KMS-11 (cell line): ENCODE results near the gene SUSD6.

Experiments used
- H2AFZ ChIP-seq: fragments of 200-600 bp; sonication (generic); 2 replicates; pipeline ENCODE4 v1.6.1; 2016; ENCODE audit warnings: antibody characterized with exemption, mixed run types, low read depth
- H3K27ac ChIP-seq: fragments of 200-600 bp; sonication (generic); 2 replicates; pipeline ENCODE4 v1.6.1; 2016; ENCODE audit warnings: mild to moderate bottlenecking, mixed run types
- H3K27me3 ChIP-seq: fragments of 200-600 bp; sonication (generic); 2 replicates; pipeline ENCODE4 v1.6.1; 2017; ENCODE audit warnings: mild to moderate bottlenecking, low read depth, mixed run types, moderate library complexity; ENCODE audit not compliant: insufficient read depth
- H3K36me3 ChIP-seq: fragments of 200-600 bp; sonication (generic); 2 replicates; pipeline ENCODE4 v1.6.1; 2017; ENCODE audit warnings: mild to moderate bottlenecking, mixed run types; ENCODE audit not compliant: insufficient read depth
- H3K4me1 ChIP-seq: fragments of 200-600 bp; sonication (generic); 2 replicates; pipeline ENCODE4 v1.6.1; 2016; ENCODE audit warnings: mild to moderate bottlenecking, low read depth, mixed run types; ENCODE audit not compliant: poor library complexity, severe bottlenecking
- H3K4me2 ChIP-seq: fragments of 200-600 bp; sonication (generic); 2 replicates; pipeline ENCODE4 v1.7.0; 2016; ENCODE audit warnings: mild to moderate bottlenecking, mixed run types
- H3K4me3 ChIP-seq: fragments of 200-600 bp; sonication (generic); IDR thresholded peaks from 2 replicates; pipeline ENCODE4 v1.6.1; 2017; ENCODE audit warnings: low read depth, low read length, mixed read lengths; ENCODE audit not compliant: insufficient read depth
- H3K79me2 ChIP-seq: fragments of 200-600 bp; sonication (generic); 2 replicates; pipeline ENCODE4 v1.6.1; 2016; ENCODE audit warnings: low read depth, mixed run types; ENCODE audit not compliant: insufficient read depth
- H3K9ac ChIP-seq: fragments of 200-600 bp; sonication (generic); 2 replicates; pipeline ENCODE4 v1.6.1; 2016; ENCODE audit warnings: mild to moderate bottlenecking, mixed run types
- H4K20me1 ChIP-seq: fragments of 200-600 bp; sonication (generic); 2 replicates; pipeline ENCODE4 v1.6.1; 2016; ENCODE audit warnings: mild to moderate bottlenecking, mixed run types; ENCODE audit not compliant: insufficient read depth
- TF ChIP-seq, protein P1 (sequence below): fragments of 200-600 bp; sonication (generic); conservative IDR thresholded peaks from 2 replicates; pipeline ENCODE4 v1.6.1; 2017; ENCODE audit warnings: low read depth, mild to moderate bottlenecking, antibody characterized with exemption, low read length, moderate library complexity, mixed read lengths

Gene SUSD6

DNA sequence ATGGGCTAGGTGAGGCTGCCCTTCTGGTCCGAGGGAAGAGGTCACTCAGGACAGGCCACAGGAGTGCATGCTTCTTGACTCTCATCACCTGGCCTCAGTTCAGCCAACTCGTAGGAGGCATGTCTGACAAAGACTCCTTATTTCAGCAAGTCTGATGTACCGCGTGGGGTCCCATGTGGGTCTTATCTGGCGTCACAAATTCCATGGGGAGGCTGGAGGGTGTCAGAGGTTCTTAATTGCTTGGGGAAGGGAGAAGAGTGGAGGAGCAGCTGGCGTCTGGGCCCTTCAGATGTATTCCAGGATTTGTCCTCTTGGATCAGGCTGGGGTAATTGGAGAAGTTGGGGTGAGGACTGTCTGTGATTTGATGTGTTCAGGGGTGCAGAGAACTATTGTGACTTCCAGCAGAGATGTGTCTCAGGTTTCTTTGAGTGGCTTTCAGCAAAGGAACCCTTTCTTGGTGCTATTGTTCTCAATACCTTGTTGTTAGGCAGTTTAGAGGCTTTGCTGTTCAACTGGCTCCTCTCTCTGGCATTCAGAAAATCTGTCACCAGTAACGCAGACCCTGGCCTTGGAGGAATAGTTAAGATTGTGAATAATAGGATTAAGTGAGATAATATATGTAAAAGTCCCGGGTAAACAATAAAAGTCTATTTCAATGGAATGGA, 60.1 kb downstream of the SUSD6 start:
- Histone ChIP-seq H4K20me1 (no peaks in the 10 kb centered on the region), H3K27ac (no peak overlapping the region), H3K9ac (no peak overlapping the region), H3K79me2 (no peaks in the 10 kb centered on the region), H3K36me3 (no peaks in the 10 kb centered on the region), H3K4me1 (peaks cover 6% of the 10 kb centered on the region), H3K4me2 (no peak overlapping the region), H2AFZ (no peak overlapping the region), H3K4me3 (no peak overlapping the region), H3K27me3 (no peaks in the 10 kb centered on the region)
- TF ChIP-seq, protein P1, sequence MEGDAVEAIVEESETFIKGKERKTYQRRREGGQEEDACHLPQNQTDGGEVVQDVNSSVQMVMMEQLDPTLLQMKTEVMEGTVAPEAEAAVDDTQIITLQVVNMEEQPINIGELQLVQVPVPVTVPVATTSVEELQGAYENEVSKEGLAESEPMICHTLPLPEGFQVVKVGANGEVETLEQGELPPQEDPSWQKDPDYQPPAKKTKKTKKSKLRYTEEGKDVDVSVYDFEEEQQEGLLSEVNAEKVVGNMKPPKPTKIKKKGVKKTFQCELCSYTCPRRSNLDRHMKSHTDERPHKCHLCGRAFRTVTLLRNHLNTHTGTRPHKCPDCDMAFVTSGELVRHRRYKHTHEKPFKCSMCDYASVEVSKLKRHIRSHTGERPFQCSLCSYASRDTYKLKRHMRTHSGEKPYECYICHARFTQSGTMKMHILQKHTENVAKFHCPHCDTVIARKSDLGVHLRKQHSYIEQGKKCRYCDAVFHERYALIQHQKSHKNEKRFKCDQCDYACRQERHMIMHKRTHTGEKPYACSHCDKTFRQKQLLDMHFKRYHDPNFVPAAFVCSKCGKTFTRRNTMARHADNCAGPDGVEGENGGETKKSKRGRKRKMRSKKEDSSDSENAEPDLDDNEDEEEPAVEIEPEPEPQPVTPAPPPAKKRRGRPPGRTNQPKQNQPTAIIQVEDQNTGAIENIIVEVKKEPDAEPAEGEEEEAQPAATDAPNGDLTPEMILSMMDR: no peak

DNA sequence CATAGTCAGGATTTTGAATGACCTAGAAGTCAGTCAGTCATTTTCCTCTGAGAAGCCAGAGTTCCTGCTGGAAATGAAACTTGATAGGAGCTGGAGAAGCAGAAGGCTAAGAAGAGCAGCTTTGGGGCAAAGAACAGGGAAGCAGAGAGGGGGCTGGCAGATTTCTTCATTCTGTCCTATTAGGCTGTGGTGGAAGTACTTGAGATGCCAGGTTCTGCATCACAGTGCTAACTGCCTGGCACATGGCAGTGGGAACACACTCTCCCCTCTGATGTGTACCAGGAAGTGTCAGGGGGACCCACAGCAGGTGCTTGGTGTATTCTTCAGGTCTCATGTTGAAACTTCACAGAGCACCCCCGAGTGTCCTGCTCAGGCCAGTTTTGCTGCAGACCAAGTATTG, 61.0 kb downstream of the SUSD6 start:
- Histone ChIP-seq H3K9ac (no peak overlapping the region), H3K27ac (no peak overlapping the region), H2AFZ (no peak overlapping the region), H3K27me3 (no peaks in the 10 kb centered on the region), H3K4me3 (no peak overlapping the region), H3K36me3 (no peaks in the 10 kb centered on the region), H3K4me2 (no peak overlapping the region), H3K79me2 (no peaks in the 10 kb centered on the region), H4K20me1 (no peaks in the 10 kb centered on the region), H3K4me1 (peaks cover 6% of the 10 kb centered on the region)
- TF ChIP-seq, protein P1: no peak

DNA sequence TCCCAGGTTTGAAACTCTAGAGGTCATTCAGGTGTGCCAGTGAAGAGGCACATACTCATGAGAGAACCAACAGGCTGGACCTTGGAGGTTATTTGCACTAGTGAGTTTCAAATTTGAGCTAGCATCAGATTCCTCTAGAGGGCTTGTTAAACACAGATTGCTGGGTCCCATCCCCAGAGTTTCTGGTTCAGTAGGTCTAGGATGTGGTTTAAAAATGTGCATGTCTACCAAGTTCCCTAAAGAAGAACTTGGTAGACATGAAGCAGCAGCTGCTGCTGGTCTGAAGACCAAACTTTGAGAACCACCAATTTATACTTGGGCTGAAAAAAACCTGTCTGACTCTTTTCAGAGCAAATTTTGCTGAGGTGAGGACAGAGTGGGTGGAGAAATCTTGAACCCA, 61.7 kb downstream of the SUSD6 start:
- no peaks in the 10 kb centered on the region for H3K36me3 ChIP-seq
- no peak overlapping the region for H3K27ac ChIP-seq
- no peaks in the 10 kb centered on the region for H3K79me2 ChIP-seq
- TF ChIP-seq, protein P1: no peak
- H3K4me3 ChIP-seq: no peak overlapping the region
- H3K4me1 ChIP-seq: peaks cover 6% of the 10 kb centered on the region
- no peak overlapping the region for H3K4me2 ChIP-seq
- no peak overlapping the region for H2AFZ ChIP-seq
- no peaks in the 10 kb centered on the region for H3K27me3 ChIP-seq
- no peaks in the 10 kb centered on the region for H4K20me1 ChIP-seq
- H3K9ac ChIP-seq: no peak overlapping the region

DNA sequence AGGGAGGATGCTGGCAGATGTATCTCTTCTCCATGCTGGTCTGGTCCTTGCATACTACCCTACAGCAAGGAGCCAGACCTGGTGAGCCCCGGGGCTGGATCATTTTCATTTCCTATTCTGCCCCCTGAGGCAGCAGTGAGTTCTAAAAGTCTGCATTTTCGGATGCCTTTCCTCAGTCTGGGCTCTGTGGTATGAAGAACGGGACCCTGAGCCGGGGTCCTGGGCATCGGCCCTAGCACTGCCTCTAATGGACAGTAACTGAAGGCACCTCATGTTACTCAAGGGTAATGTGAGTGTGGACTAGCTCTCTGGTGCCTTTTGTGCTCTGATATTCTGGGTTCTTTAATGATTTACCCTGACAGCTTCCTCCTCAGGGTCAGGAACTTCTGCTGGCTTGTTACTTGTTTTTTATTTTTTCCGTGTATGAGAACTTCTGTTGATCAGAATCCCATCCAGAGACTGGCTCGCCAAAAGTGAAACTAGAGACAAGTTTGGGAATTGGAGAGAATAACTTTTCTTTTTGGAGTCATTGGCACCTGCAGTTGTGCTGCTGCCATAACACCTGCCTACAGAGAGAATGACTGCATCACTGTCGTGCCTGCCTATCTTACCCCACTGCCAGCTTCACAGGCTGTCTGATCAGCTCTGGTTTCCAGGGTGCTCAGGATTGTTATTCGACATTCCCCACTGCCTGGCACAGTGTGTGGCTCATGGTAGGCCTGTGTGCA, 62.3 kb downstream of the SUSD6 start:
- TF ChIP-seq, protein P1: no peak
- Histone ChIP-seq H3K4me1 (peaks cover 6% of the 10 kb centered on the region), H3K36me3 (no peaks in the 10 kb centered on the region), H3K79me2 (no peaks in the 10 kb centered on the region), H4K20me1 (no peaks in the 10 kb centered on the region), H3K27me3 (no peaks in the 10 kb centered on the region), H3K4me3 (no peak overlapping the region), H3K27ac (no peak overlapping the region), H3K4me2 (no peak overlapping the region), H2AFZ (no peak overlapping the region), H3K9ac (no peak overlapping the region)
